ENCODE data around the gene GDF11.
"Not testable (repeated sequence)": the region's sequence is repeated elsewhere in the genome, so short reads cannot be mapped to it uniquely, and the experiment has no call there.

GDF11 gene

DNA sequence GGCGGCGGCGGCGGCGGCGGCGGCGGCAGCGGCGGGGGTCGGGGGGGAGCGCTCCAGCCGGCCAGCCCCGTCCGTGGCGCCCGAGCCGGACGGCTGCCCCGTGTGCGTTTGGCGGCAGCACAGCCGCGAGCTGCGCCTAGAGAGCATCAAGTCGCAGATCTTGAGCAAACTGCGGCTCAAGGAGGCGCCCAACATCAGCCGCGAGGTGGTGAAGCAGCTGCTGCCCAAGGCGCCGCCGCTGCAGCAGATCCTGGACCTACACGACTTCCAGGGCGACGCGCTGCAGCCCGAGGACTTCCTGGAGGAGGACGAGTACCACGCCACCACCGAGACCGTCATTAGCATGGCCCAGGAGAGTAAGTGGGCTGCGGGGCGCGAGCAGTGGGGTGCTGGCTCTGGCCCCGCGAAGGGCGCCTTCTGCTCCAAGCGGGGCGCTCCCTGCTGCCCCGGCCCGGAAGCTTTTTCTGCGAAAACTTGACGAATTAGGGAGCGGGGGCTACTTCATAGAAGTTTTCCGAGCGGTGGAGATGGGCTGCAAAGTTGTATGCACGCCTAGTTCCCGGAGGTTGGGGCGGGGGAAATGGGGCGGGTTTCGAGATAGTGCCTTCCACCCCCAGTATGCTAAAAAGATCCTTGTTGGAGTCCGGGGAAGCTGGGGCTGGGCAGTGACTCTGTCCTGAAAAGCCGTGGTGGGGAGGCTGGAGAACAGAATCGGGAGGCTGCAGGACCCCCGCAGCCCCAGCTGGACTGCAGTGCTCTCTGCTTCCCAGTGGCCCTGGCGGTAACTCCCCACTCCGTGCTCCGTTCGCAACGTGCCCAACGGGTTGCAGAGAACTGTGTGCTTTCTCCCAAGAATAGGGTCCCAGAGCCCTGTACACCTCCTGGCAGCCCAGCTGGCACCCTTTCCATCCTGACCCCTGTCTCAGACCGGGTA lies 751 bp downstream of the GDF11 start:
- Mint-ChIP-seq H3K36me3 (ENCODE audit: insufficient read depth) (no peaks in the 10 kb centered on the region), H3K4me3 (peak overlapping the region; percentile 86), H3K27ac (ENCODE audit: low read depth) (no peak overlapping the region), H3K9me3 (no peaks in the 10 kb centered on the region), H3K27me3 (no peaks in the 10 kb centered on the region), H3K4me1 (peaks cover 42% of the 10 kb centered on the region)
- ATAC-seq (replicated peaks; ENCODE audit: extremely low read depth, poor library complexity, severe bottlenecking) (peak; percentile 64), DNase-seq (ENCODE audit: low spot score in 2 of 2) (no peak)

DNA sequence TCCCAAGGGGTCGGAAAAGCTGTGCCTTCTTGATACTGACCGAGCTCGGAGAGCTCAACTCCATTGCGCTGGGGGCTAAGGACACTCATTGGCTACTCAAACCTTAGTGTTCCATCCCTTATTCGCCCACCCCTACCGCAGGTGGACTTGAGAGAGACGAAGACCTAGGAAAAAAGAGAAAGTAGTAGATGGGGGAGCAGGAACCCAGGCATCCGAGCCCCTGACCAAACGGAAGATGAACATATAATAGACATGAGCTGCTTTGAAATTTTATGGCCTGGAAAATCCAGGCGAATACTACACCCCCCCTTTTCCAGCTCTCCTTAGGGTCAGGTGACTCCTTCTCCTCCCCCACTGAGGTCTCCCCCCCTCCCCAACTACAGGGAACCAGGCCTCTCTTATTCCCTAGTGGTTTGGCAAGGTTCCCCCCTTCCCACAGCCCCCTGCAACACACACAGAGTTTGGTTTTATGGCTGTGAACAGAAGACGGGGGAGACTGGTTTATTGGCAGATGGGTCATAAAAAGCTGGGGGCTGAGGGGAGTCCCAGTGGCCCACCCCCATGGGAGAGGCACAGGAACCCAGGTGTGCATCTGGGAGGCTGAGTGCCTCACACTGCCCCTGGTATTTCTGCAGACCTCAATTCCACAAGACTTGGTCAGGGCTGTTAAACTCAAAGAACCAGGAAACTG lies 1.6 kb downstream of the GDF11 start:
- no peaks in the 10 kb centered on the region for H3K27me3 Mint-ChIP-seq
- peak overlapping the region; percentile 86 for H3K4me3 Mint-ChIP-seq
- H3K4me1 Mint-ChIP-seq, result peaks cover 37% of the 10 kb centered on the region
- no peak for ATAC-seq (replicated peaks; ENCODE audit: extremely low read depth, poor library complexity, severe bottlenecking)
- no peak for DNase-seq (ENCODE audit: low spot score in 2 of 2)
- H3K9me3 Mint-ChIP-seq, result no peaks in the 10 kb centered on the region
- no peaks in the 10 kb centered on the region for H3K36me3 Mint-ChIP-seq (ENCODE audit: insufficient read depth)
- no peak overlapping the region for H3K27ac Mint-ChIP-seq (ENCODE audit: low read depth)

DNA sequence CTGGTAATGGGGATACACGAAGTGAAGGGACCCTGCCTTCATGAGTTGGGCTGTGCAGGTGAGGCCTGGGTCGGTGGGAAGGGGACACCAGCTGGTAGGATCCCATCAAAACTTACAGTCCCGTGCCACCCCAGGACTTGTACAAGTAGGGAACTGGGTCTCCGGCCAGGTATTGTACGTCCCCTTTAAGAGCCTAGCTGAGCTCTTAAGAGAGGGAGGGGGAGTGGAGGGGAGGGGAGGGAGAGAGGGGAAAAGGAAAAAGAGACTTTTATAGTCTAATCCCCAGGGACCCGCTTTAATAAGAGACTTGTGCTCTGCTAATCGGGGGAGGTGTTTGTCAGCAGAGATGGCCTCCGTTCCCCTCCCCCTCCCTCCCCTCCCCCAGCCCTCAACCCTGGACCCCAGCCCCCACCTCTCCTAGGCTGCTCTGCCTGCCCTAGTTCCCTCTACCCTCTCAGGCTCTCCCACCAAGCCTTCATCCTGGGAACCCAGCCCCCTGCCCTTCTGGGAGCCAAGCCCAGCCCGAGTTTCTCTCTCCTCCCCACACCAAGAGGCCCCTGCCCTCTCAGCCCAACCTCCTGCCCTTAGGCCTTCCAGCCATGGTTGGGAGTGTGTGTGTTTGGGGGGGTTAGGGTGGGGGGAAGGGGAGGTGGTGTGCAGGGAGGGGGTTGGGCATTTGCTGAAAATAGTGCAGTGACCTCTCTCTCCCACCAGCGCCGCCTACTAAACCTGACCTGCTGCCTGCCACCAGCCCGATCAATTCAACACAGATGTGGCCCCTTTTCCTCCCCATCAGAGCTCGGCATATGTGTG lies 2.6 kb downstream of the GDF11 start:
- H3K9me3 Mint-ChIP-seq, result no peaks in the 10 kb centered on the region
- H3K27ac Mint-ChIP-seq (ENCODE audit: low read depth), result peak overlapping the region; percentile 27
- no peak for DNase-seq (ENCODE audit: low spot score in 2 of 2)
- H3K27me3 Mint-ChIP-seq, result no peaks in the 10 kb centered on the region
- H3K36me3 Mint-ChIP-seq (ENCODE audit: insufficient read depth), result no peaks in the 10 kb centered on the region
- no peak for ATAC-seq (replicated peaks; ENCODE audit: extremely low read depth, poor library complexity, severe bottlenecking)
- peak overlapping the region; percentile 0 for H3K4me3 Mint-ChIP-seq
- H3K4me1 Mint-ChIP-seq, result peaks cover 37% of the 10 kb centered on the region

DNA sequence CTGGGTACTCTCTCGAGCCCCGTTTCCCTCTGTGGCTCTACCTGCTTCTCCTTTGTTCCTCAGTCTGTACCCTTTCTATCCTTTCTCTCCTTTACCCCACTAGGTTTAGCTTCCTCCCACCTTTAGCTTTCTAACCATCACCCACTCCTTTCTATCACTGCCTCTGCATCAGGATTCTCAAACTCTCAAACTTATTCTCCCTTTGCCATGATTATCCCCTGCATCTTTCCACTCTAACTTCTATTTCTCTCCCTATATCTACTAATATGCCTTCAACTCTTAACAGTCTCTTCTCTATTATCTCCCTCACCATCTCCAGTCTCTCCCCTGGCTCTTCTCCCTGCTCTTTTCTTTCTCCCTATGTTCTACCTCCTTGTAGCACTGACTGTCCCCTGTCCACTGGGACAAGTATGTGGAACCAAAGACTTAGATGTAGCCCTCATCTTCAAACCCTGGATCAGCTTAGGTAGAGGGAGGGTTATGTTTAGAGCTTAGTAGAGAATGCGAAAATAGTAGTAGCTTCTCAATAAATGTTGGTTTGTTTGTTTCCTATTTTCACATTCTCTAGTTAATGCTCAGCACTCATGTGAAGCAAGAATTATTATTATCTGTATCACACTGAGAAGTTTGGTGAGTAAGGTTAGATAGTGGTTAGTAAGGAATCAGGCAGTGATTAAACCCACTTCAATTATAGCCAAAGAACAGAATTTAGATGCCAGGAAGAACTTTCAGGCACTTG lies 3.4 kb downstream of the GDF11 start:
- no peaks in the 10 kb centered on the region for H3K27me3 Mint-ChIP-seq
- ATAC-seq (replicated peaks; ENCODE audit: extremely low read depth, poor library complexity, severe bottlenecking), result no peak

DNA sequence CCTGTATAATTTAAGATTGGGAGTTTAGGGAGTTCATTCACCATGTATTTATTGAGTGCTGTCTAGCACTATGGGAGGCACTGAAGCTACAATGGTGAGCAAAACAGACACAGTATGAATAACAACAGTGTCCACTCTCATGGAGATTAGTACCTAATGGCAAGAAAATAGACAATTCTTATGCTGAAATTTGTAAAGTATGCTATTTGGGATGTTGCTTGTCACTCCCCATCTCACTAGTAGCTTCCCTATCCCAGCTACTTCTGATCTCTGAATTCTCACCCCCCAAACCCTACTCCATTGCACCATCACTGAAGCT lies 4.0 kb downstream of the GDF11 start:
- peaks cover 35% of the 10 kb centered on the region for H3K4me1 Mint-ChIP-seq
- H3K9me3 Mint-ChIP-seq, result no peaks in the 10 kb centered on the region
- peaks cover 5% of the 10 kb centered on the region for H3K36me3 Mint-ChIP-seq (ENCODE audit: insufficient read depth)
- H3K4me3 Mint-ChIP-seq, result no peak overlapping the region
- H3K27ac Mint-ChIP-seq (ENCODE audit: low read depth), result no peak overlapping the region
- ATAC-seq (replicated peaks; ENCODE audit: extremely low read depth, poor library complexity, severe bottlenecking), result no peak
- no peak for DNase-seq (ENCODE audit: low spot score in 2 of 2)
- no peaks in the 10 kb centered on the region for H3K27me3 Mint-ChIP-seq

More for the DNA sequence above, 3.4 kb downstream of the GDF11 start:
- DNase-seq (ENCODE audit: low spot score in 2 of 2), result no peak
- Mint-ChIP-seq H3K4me1 (peaks cover 37% of the 10 kb centered on the region), H3K27ac (ENCODE audit: low read depth) (peak overlapping the region; percentile 27), H3K4me3 (peak overlapping the region; percentile 0), H3K36me3 (ENCODE audit: insufficient read depth) (peaks cover 2% of the 10 kb centered on the region), H3K9me3 (no peaks in the 10 kb centered on the region)

DNA sequence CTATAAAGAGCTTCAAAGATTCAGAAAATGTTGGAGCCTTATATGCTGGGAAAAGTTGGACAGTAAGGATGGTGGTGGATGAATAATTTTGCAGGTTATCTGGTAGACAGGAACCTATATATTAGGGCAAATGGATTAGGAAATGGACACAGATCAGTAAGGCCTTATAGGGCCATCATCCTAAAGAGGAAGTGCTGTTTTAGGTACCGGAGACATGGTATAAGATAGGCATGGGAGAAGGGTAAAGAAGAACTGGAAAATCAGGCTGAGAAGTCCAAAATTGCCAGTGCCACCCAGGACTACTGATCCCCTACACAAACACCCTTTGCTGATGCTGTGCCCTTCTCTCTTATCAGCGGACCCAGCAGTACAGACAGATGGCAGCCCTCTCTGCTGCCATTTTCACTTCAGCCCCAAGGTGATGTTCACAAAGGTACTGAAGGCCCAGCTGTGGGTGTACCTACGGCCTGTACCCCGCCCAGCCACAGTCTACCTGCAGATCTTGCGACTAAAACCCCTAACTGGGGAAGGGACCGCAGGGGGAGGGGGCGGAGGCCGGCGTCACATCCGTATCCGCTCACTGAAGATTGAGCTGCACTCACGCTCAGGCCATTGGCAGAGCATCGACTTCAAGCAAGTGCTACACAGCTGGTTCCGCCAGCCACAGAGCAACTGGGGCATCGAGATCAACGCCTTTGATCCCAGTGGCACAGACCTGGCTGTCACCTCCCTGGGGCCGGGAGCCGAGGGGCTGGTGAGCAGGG lies 5.5 kb downstream of the GDF11 start:
- H3K9me3 Mint-ChIP-seq, result no peaks in the 10 kb centered on the region
- DNase-seq (ENCODE audit: low spot score in 2 of 2) (no peak), ATAC-seq (replicated peaks; ENCODE audit: extremely low read depth, poor library complexity, severe bottlenecking) (no peak)
- no peak overlapping the region for H3K4me3 Mint-ChIP-seq
- no peaks in the 10 kb centered on the region for H3K27me3 Mint-ChIP-seq
- H3K27ac Mint-ChIP-seq (ENCODE audit: low read depth), result peak overlapping the region; percentile 52
- peaks cover 12% of the 10 kb centered on the region for H3K36me3 Mint-ChIP-seq (ENCODE audit: insufficient read depth)
- H3K4me1 Mint-ChIP-seq, result peaks cover 24% of the 10 kb centered on the region

DNA sequence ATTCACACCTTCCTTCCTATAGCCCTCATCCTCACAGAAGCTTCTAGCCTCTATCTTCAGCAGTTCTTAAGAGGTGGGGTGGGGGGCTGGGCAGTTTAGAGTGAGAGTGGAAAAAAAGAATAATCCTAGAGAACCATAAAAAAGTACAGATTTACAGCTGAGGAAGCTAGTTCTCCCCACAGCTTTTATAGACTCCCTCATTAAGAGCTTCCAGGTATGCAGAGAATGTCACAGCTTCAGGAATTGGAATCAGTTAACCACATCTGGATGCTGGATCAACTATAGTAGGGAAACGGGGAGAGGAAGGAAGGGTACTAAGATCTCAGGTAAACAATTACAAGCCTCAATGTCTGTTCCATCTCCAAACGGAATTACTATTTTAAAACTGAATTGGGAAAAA lies 12.3 kb downstream of the GDF11 start:
- peak overlapping the region; percentile 54 for H3K27ac Mint-ChIP-seq (ENCODE audit: low read depth)
- DNase-seq (ENCODE audit: low spot score in 2 of 2) (no peak), ATAC-seq (replicated peaks; ENCODE audit: extremely low read depth, poor library complexity, severe bottlenecking) (no peak)
- H3K27me3 Mint-ChIP-seq, result no peaks in the 10 kb centered on the region
- H3K36me3 Mint-ChIP-seq (ENCODE audit: insufficient read depth), result peaks cover 45% of the 10 kb centered on the region
- H3K4me1 Mint-ChIP-seq, result peaks cover 15% of the 10 kb centered on the region
- no peak overlapping the region for H3K4me3 Mint-ChIP-seq
- H3K9me3 Mint-ChIP-seq, result no peaks in the 10 kb centered on the region

DNA sequence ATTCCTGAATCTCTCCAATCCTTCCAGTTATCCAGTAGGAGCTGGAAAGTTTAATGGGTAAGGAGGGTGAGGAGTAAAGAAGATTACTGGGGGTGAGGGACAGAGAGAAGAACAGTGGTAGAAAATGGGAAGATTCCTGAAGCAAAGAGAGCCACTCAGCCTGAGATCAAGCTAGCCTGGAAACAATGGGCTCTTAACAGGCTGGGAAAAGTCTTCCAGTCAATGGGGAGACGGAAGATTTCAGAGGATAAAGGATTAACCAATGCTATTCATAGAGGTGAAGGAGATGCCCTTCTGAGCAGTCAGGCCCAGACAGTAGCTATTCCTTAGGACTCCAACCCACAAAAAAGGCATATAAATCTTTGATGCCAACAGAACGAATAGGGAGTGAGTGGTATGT lies 14.8 kb downstream of the GDF11 start:
- ATAC-seq (replicated peaks; ENCODE audit: extremely low read depth, poor library complexity, severe bottlenecking) (no peak), DNase-seq (ENCODE audit: low spot score in 2 of 2) (no peak)
- Mint-ChIP-seq H3K36me3 (ENCODE audit: insufficient read depth) (peaks cover 41% of the 10 kb centered on the region), H3K9me3 (no peaks in the 10 kb centered on the region), H3K4me1 (peaks cover 21% of the 10 kb centered on the region), H3K27me3 (no peaks in the 10 kb centered on the region), H3K27ac (ENCODE audit: low read depth) (no peak overlapping the region), H3K4me3 (no peak overlapping the region)

DNA sequence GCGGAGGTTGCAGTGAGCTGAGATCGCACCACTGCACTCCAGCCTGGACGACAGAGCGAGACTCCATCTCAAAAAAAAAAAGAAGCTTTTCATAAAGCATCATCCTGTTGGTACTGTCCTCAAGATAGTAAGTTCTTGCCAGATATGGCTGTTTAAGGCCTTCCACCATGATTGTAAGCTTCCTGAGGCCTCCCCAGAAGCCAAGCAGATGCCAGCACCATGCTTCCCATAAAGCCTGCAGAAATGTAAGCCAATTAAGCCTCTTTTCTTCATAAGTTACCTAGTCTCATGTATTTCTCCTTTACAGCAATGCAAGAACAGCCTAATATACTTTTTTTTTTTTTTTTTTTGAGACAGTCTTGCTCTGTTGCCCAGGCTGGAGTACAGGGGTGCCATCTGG lies 15.7 kb downstream of the GDF11 start:
- Mint-ChIP-seq H3K4me1 (peaks cover 21% of the 10 kb centered on the region), H3K36me3 (ENCODE audit: insufficient read depth) (peaks cover 43% of the 10 kb centered on the region)
- H3K27me3 Mint-ChIP-seq; H3K27ac Mint-ChIP-seq (ENCODE audit: low read depth); ATAC-seq (replicated peaks; ENCODE audit: extremely low read depth, poor library complexity, severe bottlenecking); DNase-seq (ENCODE audit: low spot score in 2 of 2); H3K9me3 Mint-ChIP-seq; H3K4me3 Mint-ChIP-seq: not testable (repeated sequence)

DNA sequence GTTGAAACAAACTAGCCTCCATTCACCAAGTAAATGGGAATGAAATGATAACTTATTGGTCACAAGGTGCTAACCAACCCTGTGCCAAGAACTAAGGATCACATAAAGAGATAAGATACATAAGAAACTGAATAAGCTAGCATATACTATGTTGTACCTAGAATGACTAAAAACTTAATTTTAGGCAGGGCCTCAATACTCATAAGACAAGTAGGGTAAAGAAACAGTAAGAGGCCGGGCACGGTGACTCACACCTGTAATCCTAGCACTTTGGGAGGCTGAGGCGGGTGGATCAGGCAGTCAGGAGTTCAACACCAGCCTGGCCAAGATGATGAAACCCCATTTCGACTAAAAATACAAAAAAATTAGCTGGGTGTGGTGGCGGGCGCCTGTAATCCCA lies 17.7 kb downstream of the GDF11 start:
- ATAC-seq (replicated peaks; ENCODE audit: extremely low read depth, poor library complexity, severe bottlenecking) (no peak), DNase-seq (ENCODE audit: low spot score in 2 of 2) (no peak)
- H3K4me1 Mint-ChIP-seq, result peaks cover 20% of the 10 kb centered on the region
- no peak overlapping the region for H3K4me3 Mint-ChIP-seq
- H3K9me3 Mint-ChIP-seq, result no peaks in the 10 kb centered on the region
- H3K27me3 Mint-ChIP-seq, result no peaks in the 10 kb centered on the region
- peaks cover 44% of the 10 kb centered on the region for H3K36me3 Mint-ChIP-seq (ENCODE audit: insufficient read depth)
- H3K27ac Mint-ChIP-seq (ENCODE audit: low read depth), result peak overlapping the region; percentile 49

DNA sequence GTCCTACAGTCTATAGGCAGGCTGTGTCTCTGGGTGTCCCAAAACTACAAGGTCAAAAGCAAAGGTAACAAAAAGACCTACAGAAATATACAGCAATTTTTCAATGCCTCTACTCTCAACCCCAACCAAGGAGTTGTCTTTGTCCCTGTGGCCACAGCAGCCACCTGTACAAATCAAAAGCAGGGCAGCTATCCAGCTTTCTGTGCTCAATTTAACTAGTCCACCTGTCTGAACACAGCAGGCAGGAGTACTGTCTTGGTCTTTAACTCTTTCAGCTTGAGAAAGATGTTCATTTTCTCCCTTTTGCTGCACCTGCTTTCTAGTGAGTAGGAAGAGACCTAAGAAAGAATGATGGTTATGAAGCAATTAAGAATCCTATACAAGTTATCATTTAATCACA lies 19.7 kb downstream of the GDF11 start:
- ATAC-seq (replicated peaks; ENCODE audit: extremely low read depth, poor library complexity, severe bottlenecking) (no peak), DNase-seq (ENCODE audit: low spot score in 2 of 2) (no peak)
- peaks cover 38% of the 10 kb centered on the region for H3K36me3 Mint-ChIP-seq (ENCODE audit: insufficient read depth)
- no peaks in the 10 kb centered on the region for H3K9me3 Mint-ChIP-seq
- peaks cover 19% of the 10 kb centered on the region for H3K4me1 Mint-ChIP-seq
- no peaks in the 10 kb centered on the region for H3K27me3 Mint-ChIP-seq
- H3K27ac Mint-ChIP-seq (ENCODE audit: low read depth), result no peak overlapping the region
- H3K4me3 Mint-ChIP-seq, result no peak overlapping the region

All from central memory CD8-positive, alpha-beta T cell (primary cell).